ENCODE measurements around the gene FOXF1.

GRCh38 chr16:86515777-86516622 lies 5.7 kb downstream of the FOXF1 start:
- TF ChIP-seq CTCF (conservative IDR thresholded peaks at IDR 0.05 in 1 of 2, IDR thresholded peaks at IDR 0.05 in 1 of 2; ENCODE audit: low read depth in 1 of 2, low read length in 2 of 2) (no peak), EZH2 (IDR thresholded peaks at IDR 0.05; ENCODE audit: low read length, missing control alignments) (no peak)
